ENCODE data around the gene AUTS2.

The AUTS2 gene

DNA sequence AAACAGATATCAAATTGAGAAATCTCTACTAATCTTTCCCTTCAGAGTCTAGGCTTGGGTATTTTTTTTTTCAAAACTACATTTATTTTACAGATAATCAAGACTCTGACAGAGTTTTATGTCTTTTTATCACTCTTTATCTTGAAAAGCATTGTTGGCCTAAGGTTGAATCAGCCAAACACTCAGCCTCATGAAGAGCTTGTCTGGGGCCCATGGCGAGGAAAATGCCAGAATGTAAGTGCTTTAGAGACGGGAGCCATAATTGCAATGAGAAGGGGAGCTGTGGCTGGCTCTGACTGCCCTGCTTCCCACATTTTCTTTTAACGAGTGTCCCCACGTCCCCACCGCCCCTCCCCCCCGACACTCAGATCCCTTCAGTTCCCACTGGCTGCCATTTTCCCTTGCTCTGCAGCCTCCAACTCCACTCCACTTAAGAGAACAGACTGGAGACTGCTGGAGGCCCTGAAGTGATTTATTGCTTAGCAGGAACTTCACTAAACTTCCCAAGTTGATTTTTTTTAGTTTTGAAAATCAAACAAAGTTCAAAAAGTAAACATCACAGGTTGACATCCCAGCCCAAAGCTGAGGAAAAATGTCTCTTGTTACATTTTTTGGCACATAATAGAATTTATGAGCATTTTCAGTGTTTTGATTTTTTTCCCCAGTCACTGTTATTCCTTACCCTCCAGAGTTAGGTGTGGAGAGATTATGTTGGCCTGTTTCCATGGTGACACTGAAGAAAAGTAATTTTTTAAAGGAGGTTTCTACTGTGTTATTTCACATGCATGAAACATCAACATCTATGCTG lies 896.2 kb downstream of the AUTS2 start:
- DNase-seq (ENCODE audit: low read depth in 2 of 2): no peak

DNA sequence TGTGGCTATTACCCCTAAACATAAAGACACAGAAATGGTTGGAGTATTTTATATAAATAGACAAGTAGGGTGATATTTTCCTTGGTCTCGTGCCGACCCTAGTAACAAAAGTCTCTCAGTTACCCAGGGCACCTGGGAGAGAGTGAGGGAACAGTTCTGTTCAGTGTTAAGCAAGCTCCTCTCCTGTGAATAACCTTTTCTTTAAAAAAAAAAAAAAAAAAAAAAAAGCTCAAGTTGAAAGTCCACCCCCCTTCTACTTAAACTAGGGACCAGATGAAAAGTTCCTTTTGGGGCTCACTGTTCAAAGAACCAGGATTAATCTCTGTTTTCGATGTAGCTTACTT lies 896.7 kb downstream of the AUTS2 start:
- no peak for DNase-seq (ENCODE audit: low read depth in 2 of 2)

DNA sequence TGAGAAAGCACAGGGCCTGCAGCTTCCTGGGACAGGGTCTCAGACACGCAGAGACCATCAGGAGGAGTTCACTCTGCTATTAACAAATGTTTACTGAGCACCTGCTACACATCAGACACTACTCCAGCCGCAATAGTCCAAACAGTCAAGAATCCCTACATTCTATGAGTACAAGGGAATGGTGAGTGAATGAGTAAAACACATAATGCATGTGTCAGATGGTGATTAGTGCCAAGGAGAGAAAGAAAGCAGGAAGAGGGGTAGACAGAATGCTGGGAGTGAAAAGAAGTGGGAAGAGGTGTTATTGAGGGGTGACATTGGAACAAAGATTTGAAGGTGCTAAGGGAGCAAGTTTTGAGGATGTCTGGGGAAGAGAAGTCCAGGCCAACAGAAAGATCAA lies 899.5 kb downstream of the AUTS2 start:
- no peak for DNase-seq (ENCODE audit: low read depth in 2 of 2)

DNA sequence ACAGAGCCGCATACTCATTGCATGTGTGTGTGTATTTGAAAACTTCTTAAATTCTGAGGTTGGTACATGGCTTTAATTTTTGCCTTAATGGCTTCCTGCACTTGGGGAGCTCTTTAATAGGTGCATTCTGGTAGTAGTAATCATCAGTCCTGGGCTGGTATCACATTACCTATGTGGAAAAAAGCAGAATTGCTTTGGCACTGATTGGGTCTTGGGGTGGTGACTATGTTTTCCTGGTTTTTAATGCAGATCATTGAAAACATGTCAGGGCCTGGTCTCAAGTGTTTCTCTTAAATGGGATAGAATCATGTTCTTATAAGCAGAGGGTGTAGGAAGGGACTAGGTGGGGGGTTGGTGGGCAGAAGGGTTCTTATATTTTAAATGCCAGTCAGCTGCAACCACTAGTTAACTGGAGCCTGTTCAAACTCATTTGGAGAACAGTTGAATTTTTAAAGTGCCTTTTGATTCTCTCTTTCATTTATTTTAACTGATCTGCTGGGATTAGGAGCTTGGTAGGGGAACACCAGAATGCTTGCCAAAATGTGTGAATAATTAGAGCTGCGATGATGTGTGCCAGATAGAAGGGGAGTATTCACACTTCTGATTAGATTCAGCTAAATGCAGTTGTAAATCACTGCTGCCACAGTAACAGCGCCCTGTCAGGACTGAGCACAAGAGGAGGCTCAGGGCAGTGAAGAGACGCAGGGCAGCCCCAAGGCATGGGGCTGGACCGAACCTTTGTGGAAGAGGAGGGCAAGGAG lies 900.1 kb downstream of the AUTS2 start:
- no peak for DNase-seq (ENCODE audit: low read depth in 2 of 2)

DNA sequence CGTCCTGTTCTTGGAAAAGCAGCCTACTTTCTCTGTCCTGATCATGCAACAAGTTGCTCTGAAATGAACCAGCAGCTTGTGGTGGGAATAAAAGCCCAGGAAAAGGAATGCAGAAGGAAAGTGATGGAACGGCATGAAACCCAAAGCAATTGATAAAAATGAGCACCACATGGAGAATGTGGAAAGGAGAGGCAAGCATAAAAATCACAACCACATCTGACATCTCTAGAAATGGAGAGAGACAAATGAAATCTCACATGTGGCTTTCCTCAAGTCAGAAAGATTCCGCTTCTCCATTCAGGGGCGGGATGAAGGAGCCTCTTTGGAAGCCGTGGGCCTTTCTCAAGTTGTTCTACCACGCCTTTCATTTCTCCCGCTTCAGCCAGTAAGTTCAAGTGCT lies 902.0 kb downstream of the AUTS2 start:
- DNase-seq (ENCODE audit: low read depth in 2 of 2): no peak

DNA sequence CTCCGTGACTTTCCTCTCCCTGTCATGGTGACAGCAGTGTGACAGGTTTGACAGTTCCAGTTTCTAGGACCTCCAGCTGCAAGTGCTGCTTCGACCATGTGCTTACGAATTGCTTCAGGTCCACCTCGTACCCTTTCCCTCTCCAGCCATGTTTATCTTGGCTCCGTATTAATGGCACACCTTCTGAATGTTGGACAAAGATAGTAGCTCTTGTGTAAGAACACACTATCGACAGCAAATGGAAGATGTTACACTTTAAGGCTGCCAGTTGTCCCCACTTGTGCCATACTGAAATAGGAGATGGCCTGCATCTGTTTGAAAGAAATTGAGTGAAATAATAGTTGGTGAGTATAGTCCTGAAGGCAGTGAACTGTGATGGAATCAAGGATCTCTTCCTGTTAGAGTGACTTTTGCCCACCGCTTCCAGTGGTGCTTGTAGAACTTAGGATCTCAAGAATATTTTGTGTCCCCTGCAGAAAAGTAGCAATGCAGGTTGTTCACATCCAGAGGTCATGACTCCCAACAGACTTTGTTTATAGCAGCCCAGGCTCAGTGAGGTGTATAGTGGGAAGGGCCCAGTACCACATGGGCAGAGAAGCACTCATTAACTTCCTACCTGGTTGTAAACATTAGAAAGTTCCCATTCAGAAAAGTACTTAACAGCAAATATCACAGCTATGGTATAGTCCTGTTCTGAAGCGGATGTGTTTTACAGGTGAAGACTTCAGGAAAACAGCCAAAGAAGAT lies 904.0 kb downstream of the AUTS2 start:
- DNase-seq (ENCODE audit: low read depth in 2 of 2): no peak

DNA sequence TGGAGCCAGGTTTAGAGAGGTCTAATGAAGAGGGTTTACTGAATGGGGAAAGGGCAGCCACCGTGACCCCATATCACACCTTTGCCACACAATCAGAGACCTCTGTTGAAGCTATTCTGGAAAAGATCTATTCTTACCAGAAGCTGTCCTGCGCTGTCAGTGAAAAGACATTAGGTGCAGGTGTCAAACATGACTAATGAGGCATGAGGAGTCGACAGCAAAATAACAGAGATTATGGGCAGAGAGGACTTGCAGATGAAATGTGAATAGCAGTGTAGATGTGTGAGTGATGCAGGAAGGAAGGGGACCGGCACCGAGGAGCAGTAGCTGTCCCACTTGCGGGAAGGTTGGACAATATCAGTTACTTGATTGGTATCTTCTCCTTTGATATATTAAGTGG lies 906.0 kb downstream of the AUTS2 start:
- DNase-seq (ENCODE audit: low read depth in 2 of 2): no peak

DNA sequence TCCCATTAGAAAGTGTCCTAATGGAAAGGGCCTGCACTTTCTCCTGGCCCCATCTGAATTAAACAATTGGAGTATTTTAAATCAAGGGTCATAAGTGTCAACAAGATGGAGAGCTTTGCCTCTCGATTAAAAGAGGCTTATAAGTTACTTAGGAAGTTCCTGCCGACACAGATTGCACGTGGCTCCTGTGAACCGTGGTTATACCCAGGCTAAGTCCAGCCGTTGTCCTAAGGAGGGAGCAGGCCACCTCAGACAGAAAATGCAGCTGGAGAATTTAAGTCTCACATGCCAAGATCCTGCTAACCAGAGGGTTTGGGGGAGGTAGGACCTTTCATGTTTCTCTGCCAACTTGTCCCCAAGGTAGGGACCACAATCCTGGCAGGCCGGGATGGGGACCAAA lies 907.2 kb downstream of the AUTS2 start:
- no peak for DNase-seq (ENCODE audit: low read depth in 2 of 2)

DNA sequence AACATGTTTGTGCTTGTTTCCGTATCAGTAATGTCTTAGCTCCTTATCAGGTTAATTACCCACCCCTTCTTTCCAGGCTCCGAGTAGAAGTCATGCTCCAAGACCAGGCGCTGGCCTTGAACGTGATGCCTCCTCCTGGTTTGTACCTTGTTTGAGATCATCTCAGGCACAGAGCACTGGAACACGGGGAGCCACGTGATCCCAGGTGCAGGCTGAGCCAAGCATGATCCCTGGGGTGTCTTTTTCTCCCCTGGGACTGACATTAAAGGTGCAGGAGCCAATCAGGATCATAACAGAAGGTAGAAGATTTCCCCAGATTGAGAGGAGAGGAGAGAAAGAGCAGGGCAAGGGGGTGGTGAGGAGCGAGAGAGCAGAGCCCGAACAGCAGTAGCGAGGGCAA lies 907.6 kb downstream of the AUTS2 start:
- no peak for DNase-seq (ENCODE audit: low read depth in 2 of 2)

DNA sequence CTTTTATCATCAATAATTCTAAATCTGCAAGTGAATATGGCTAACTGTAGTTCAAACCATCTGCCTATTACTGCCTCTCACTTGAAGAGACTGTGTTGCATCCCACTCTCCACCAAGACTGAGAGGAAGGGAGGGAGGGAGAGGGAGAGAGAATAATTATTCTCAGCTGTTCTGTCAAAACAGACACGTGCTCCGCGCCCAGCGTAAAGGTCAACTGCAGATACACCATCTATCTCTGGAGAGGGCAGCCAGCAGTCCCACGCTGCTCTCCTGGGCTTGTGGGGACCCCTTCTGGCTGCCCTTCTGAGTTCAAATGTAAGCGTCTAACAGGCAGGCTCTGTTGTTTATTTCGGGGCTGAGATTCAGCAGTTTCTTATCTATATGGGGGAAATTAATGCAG lies 908.2 kb downstream of the AUTS2 start:
- DNase-seq (ENCODE audit: low read depth in 2 of 2): no peak

DNA sequence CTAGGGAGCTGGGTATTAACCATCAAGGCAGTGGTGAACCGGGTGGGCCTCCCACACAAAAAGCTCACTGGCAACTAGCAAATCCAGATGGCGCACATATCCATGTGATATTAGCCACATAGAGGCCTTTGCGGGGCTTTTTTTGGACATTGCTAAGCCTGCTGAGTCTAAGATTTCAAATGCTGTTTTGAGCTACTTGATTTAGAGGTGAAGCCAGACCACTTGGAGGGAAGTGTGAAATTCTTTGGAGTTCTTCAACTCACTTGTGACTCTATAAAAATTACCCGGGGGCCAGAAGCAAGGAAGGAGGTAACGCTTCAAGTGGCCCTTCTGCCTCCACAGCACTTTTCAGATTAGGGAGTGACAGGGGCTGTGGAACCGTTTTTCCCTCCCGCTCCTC lies 913.9 kb downstream of the AUTS2 start:
- DNase-seq (ENCODE audit: low read depth in 2 of 2): no peak

DNA sequence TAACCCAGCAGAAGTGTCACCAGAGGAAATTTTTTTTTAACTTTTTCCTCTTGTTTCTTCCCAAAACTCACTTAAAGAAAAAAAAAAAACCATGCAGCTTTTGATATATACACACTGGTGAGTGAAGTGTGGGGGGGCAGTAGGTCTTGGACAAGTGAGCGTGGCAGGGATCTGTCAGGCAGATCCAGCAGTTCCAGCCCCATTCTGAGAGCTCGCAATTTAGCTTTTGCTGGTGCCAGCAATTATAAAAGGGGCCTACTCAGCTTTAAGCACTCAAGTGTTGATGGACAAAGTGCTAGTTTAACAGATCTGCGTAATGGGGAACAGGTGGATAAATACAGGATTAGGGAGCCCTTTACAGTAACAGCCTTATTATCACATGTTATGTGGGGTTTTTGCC lies 914.5 kb downstream of the AUTS2 start:
- DNase-seq (ENCODE audit: low read depth in 2 of 2): no peak

DNA sequence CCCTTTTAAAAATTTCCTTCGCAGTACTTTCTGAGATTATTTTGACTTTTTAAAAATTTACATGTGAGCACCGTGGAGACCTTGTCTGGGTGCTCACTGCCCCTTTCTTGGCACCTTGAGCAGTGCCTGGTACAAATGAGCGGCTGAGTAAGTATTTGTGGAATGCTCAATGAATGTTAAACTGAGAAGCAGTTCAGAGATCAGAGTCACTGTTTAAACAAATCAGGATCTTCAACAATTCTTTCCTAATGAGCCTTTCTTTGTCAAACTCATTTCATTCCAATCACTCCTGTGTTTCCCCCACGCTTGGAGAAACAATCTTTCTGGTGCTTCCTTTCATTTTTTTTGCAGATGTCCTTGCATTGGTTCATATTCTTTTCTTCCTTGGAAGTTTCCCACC lies 922.3 kb downstream of the AUTS2 start:
- no peak for DNase-seq (ENCODE audit: low read depth in 2 of 2)

DNA sequence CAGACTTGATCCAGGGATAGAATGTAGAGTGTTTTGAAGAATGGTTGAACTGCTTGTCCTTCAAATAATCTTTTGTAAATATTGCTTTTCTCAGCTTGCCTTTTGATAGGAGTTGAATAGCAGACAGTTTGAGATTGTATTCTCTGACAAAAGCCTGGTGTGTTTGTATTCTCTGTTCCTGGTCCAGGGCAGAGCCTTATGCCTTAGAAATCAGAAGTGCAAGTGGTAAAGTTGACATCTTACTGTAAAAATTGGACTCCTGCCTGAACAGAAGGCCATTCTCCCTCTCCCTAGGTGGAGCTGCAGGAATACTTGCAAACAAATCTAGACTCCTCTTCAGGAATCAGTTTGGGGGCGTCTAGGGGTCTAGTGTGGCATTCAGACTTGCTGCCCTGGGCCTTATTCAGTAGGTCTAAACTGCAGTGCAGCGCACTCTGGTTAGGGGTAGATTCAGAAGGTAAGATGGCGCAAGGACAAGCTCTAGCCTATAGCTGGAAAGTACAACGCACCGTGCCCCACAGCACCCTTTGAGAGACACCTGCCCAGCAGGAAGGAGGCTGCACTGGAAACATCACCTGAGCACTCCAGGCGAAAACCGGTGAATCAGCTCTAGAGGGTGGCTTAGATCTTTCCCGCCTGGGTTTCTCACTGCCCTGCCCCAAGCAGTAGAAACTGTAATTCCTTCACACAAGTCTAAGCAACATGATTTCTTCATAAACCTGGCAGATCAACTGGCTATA lies 925.1 kb downstream of the AUTS2 start:
- DNase-seq (ENCODE audit: low read depth in 2 of 2): no peak

DNA sequence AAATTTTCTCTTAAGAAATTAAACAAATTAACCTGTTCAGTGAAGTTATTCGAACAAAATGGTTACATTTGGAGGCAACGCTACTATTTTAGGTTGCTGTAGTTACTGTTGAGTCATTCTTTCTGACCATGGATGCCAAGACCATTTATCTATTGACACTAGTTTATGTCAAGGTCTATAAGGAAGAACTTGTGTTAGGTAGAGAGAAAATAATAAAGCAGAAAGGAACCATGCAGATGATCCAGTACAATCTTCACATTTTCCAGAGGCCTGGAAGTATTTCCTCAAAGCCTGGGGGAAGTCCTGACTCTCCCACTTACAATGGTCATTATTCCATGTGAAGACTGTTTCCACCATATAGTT lies 925.7 kb downstream of the AUTS2 start:
- no peak for DNase-seq (ENCODE audit: low read depth in 2 of 2)

DNA sequence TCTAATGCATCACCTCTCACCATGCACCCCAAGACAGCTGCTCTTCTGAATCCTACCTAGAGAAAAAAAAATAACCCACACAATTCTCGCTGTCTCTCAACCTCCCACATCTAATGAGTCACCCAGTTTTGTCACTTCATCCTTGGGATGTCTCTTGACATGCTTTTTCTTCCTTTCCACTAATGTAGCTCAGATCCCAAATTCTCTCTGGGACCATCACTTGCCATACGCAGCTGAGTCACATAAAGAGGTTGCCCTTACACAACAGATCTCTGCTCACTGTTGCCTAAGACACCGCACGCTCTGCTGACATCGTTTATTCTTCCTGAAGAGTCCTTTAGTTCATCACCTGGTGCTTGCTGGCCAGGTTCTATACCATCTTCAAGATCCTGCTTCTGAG lies 927.7 kb downstream of the AUTS2 start:
- DNase-seq (ENCODE audit: low read depth in 2 of 2): no peak

DNA sequence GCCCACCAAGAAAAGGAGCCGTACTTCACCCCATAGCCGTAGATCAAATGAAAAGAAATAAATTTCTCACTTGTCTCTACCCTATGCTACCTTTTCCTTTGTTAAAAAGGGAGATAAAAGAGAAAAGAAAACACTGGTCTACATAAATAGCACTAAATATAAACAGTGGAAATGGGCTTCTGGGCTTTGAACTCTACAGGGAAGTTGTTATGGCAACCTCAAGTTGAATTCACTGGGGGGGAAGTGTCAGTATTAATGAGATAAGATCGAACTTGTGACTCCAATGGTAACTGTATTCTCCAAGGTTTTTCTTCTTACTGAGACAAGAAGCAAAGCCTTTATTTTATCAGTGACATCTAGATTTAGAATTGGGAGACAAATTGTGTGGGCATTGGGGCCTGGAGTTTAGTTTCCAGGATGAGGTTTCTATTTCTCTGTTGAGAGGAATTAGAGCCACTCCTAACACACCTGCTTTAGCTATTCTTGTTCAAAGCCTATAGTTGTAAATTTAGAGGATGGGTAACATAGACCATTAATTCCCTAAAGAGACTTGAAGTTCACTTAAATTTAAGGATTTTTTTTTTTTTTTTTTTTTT lies 929.3 kb downstream of the AUTS2 start:
- no peak for DNase-seq (ENCODE audit: low read depth in 2 of 2)

DNA sequence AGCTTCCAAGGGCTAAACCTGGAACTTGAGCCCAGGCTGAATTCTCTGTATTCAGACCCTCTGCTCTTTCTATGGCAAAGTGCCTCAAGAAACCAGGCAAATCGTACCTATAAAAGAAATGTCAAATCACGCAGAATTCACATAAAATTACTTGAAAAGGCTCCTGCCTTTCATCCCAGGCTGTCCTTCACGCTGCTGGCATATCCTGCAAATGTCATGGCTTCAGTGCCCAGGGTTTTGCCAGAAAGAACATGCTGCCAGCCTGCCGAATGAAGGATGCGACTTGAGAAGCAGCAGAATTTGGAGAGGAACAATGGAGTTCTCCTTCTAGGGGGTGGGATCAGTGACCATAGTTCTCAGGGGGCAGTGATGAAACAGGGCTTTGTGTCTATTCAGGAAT lies 931.2 kb downstream of the AUTS2 start:
- no peak for DNase-seq (ENCODE audit: low read depth in 2 of 2)

DNA sequence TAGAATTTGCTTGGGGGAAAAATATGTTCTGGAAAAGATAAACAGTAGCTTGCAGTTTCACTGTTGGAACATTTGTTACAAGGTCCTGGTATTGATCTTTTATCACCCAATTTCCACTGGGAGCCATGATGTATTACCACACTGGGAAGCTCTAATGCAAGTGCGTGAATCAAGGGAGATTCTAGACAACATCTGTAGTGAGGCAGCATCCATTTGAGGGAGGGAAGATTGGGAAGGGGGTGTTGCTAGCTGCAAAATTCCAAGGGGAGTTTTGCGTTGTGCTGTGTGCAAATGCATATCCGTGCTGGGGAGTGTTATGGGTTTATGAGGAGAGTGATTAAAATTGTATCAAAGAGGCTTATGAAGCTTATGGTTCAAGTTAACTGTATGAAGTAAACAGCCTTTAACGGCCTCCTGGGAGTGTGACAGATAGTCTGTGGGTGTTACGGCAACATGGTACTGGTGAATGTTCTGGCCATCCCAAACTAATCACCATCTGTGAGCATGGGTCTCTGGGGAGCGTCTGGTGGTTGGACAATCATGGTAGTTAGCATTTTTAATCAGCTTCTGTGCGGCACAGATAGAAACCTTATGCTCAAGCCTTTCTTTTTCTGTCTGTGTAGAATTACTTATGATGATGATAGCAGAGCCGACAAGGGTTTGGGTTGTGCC lies 931.8 kb downstream of the AUTS2 start:
- DNase-seq (ENCODE audit: low read depth in 2 of 2): no peak

DNA sequence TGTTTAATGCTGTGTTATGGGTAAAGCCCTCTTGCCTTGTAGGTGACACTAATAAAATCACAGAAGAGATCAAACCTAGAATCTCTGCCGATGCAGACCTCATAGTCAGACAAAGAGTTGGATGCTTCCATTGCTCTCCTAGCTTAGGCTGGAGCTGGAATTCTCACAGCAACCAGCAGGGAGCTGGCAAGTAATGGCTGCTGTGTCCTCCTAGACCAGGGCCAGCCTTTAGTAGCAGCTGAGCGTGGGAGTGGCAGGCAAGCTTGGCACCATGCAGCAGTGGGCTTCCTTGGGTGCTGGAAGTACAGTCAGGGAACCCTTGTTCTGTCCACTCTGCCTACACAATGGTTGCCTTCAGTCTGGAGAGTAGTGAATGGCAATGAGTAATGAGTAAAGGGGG lies 935.3 kb downstream of the AUTS2 start:
- no peak for DNase-seq (ENCODE audit: low read depth in 2 of 2)

DNA sequence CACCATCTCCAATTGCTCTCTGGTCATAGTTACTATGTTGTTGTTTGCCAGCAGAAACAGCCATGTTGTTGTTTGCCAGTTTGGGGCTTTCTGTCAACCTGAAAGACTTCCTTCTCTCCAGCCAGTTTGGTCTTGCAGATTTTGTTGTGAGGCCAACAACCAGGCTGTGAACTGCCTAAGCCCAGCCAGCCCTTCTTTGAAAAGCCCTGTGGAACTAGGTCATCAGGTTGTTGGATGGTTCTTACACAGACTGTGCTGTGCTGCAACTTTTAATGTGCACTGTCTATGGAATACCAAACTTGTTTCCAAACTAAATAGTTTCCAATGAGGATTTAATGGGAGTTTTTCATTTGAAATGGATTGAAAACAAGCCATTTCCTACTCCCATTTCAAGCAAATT lies 940.9 kb downstream of the AUTS2 start:
- DNase-seq (ENCODE audit: low read depth in 2 of 2): no peak

All from stimulated activated CD8-positive, alpha-beta memory T cell treated with anti-CD3 and anti-CD28 coated beads, Interleukin-15, amount 100 ng/mL, for 4 hours (primary cell).